Adipocyte (in vitro differentiated cells): ENCODE results near the gene PDE8B.
A peak's percentile ranks its signal among the peaks of the same experiment; 100 is the strongest.

Source experiments
- DNase-seq: peaks from one replicate; pipeline ENCODE4 v3.0.0-alpha.2; 2015; ENCODE audit warnings: low read depth
- H3K27me3 ChIP-seq: replicated peaks from 2 replicates; pipeline ENCODE4 v1.7.0; 2013; ENCODE audit warnings: mild to moderate bottlenecking, low read length, moderate library complexity; ENCODE audit not compliant: control insufficient read depth, insufficient read depth
- H3K36me3 ChIP-seq: 2 replicates; pipeline ENCODE4 v1.7.0; 2013; ENCODE audit warnings: low read length, mild to moderate bottlenecking, moderate library complexity; ENCODE audit not compliant: control insufficient read depth, insufficient read depth, severe bottlenecking
- H3K4me1 ChIP-seq: 2 replicates; pipeline ENCODE4 v1.7.0; 2013; ENCODE audit warnings: mild to moderate bottlenecking, low read length, moderate library complexity; ENCODE audit not compliant: control insufficient read depth, insufficient read depth
- H3K4me3 ChIP-seq: 2 replicates; pipeline ENCODE4 v1.7.0; 2013; ENCODE audit warnings: mild to moderate bottlenecking, low read length, moderate library complexity
- H3K9ac ChIP-seq: 2 replicates; pipeline ENCODE4 v1.7.0; 2013; ENCODE audit warnings: mild to moderate bottlenecking, low read length, moderate library complexity
- H3K9me3 ChIP-seq: 2 replicates; pipeline ENCODE4 v1.7.0; 2013; ENCODE audit warnings: mild to moderate bottlenecking, low read length, moderate library complexity; ENCODE audit not compliant: control insufficient read depth

The PDE8B gene

DNA sequence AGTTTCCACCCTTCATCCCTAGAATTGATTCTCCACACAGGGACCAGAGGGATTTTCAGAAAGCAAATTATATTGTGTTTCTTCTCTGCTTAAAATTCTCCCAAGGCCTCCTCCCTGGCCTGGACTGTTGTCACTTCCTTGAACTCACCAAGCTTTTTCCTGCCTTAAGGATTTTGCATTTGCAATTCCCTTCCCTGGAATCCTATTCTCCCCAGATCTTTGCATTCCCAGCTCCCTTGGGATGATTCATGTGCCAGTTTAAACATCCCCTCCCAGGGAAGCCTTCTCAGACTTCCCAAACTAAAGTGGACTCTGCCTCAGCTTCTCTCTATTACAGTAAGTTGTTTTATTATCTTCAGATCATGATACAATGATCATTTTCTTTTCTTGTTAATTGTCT is 35.2 kb upstream of the PDE8B start:
- Histone ChIP-seq H3K36me3 (no peaks in the 10 kb centered on the region), H3K4me3 (no peak overlapping the region), H3K9ac (no peak overlapping the region), H3K27me3 (peaks cover 8% of the 10 kb centered on the region), H3K9me3 (no peaks in the 10 kb centered on the region), H3K4me1 (peaks cover 10% of the 10 kb centered on the region)
- no peak for DNase-seq

DNA sequence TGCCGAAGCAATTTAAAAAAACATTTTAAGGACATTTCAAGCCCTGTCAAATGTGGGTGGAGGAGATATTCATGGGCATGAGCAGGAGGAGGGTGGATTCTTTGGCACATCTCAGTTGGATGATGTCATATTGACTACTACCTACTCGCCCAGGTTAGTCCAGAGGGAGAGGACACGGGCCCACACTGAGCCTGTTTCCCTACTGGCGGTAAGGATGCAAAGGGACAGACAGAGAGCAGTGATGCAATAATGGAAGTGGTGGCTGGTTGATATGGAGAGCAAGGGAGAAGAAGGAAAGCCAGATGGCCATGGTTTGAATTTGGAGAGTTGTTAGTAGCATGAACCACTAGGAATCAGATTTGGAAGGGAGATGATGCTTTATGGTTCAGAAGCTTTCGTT is 34.1 kb upstream of the PDE8B start:
- H3K9ac ChIP-seq = no peak overlapping the region
- no peaks in the 10 kb centered on the region for H3K36me3 ChIP-seq
- no peak overlapping the region for H3K4me3 ChIP-seq
- H3K9me3 ChIP-seq = no peaks in the 10 kb centered on the region
- H3K27me3 ChIP-seq = peaks cover 12% of the 10 kb centered on the region
- no peak for DNase-seq
- peaks cover 13% of the 10 kb centered on the region for H3K4me1 ChIP-seq

DNA sequence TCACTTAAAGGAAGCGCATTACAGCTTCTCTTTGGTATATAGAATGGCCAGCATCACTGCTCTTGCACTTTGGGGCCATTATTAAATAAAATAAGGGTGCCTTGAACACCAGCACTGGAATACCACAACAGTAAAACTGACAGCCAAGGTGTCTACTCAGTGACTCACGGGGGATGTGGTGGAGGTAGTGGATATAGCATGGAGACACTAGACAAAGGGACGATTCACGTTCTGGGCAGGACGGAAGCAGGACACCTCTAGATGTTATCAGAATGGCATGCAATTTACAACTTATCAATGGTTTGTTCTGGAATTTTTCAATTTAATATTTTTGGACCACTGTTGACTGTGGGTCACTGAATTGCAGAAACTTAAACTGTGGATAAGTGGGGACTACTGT is 32.9 kb upstream of the PDE8B start:
- H3K36me3 ChIP-seq = no peaks in the 10 kb centered on the region
- H3K27me3 ChIP-seq = peaks cover 22% of the 10 kb centered on the region
- no peak overlapping the region for H3K4me3 ChIP-seq
- H3K9ac ChIP-seq = no peak overlapping the region
- no peak for DNase-seq
- no peaks in the 10 kb centered on the region for H3K9me3 ChIP-seq
- peaks cover 13% of the 10 kb centered on the region for H3K4me1 ChIP-seq

DNA sequence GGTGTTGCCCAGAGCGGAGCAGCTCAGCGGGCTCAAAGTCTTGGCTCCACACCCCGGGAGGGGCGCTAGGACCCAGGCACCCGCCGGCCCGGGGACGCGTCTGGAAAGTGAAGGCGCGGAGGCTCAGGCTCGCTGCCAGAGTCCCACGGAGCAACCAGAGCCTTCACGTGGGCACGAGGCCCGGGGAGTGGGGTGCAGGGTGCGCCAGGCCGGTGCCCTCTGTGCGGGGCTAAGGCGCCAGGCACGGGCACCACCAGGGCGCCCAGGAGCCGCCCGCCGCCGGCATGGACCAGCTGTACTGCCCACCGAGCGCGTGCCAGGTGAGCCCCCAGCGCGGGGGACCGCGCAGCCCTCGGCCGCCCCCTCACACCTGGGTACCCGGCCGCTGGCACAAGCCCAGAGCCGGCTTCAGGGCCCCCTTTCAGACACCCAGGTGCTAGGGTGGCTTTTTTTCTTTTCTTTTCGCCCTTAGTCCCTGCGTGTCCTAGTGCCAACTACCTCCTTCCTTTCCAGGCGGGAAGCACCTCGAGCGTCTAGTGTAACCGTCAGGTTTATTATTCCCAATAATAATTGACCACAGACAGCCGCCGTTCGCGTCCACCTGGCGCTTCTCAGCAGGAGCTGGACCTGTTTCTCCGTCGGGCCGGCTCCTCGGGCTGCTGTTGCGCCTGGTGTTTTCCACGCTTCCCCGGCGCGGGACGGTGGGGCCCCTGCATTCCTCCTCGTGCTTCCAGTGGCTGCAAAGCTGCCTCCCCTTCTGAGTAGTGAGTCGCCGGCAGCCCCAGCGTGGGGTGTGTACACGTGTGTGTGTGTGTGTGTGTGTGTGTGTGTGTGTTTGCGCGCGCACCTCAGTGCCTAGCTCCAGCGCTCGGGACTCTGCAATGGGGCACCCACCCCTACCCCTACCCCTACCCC is 30.1 kb upstream of the PDE8B start:
- peak; percentile 30 for DNase-seq
- no peak overlapping the region for H3K9ac ChIP-seq
- no peaks in the 10 kb centered on the region for H3K36me3 ChIP-seq
- peaks cover 8% of the 10 kb centered on the region for H3K4me1 ChIP-seq
- H3K9me3 ChIP-seq = no peaks in the 10 kb centered on the region
- H3K27me3 ChIP-seq = peaks cover 25% of the 10 kb centered on the region
- H3K4me3 ChIP-seq = peak overlapping the region; percentile 66

DNA sequence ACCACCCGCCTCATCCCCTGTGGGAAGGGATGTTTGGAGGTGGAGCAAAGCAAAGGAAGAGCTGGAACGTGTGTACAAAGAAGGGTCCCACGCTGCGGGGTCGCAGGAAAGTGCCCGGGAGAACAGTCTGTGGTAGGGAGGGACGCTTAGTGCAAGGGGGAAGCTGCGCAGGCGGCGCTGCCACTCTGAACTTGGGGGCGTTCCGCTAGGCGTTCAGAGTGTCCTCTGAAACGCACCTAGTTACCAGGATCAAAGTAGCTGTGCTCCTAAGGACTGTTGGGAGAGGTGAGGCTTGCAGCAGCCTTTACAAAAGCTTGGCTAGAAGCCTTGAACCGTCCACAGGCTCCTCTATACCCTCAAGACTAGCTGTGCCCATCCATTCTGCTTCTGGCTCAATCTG is 29.3 kb upstream of the PDE8B start:
- no peak for DNase-seq
- Histone ChIP-seq H3K27me3 (peaks cover 25% of the 10 kb centered on the region), H3K4me1 (peaks cover 8% of the 10 kb centered on the region), H3K9ac (no peak overlapping the region), H3K4me3 (no peak overlapping the region), H3K9me3 (no peaks in the 10 kb centered on the region), H3K36me3 (no peaks in the 10 kb centered on the region)

DNA sequence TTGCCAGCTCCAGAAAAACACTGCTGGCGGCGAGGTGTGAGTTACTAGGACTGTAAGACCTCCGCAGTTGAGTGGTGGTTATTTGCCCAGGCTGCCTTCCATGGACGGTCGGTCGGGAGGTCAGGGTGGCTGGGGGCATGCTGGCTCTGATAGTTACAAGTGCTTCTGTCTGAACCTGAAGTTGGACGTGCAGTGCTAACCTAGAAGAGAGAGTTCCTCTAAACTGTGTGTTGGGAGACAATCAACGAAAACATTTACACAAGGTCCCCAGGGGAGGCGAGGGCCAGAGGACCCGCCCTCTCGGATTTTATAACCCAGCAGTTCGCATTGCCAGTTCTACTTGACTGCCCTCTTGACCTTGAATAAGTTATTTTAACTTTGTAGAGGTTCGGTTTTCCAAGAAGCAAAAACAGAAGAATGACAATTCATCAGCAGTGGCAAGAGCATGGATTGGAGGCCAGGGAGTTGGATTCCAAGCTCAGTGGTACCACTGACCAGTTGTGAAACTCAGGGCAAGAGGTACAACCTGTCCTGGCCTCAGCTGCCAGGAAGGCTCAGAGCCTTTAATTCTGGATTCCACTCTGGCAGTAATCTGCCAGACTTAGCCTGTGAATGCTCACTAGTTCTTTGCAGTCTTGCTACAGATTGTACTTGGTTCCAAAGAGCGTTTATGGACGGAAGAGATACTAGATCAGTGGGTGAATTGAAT is 28.7 kb upstream of the PDE8B start:
- H3K27me3 ChIP-seq = peaks cover 25% of the 10 kb centered on the region
- no peaks in the 10 kb centered on the region for H3K9me3 ChIP-seq
- H3K4me3 ChIP-seq = no peak overlapping the region
- H3K36me3 ChIP-seq = no peaks in the 10 kb centered on the region
- H3K9ac ChIP-seq = no peak overlapping the region
- H3K4me1 ChIP-seq = peaks cover 8% of the 10 kb centered on the region
- DNase-seq = no peak

DNA sequence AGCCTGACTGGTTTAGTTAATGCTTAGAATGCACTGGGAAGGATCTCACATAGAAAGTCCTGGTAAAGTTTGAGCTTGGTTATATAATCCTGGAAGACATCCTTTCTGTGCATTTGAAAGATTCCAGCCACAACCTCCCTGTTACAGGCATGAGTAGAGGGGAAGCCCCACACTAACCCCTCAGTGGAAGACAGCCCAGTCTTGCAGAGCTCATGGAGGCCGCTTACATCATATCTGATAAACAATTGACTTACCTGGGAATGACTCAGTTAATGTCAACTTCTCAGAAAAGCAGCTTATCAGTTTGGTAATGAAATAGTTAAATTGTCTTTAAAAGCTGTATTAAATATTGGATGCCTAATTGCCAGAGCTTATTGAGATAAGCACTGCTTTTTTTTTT is 28.1 kb upstream of the PDE8B start:
- Histone ChIP-seq H3K4me1 (peaks cover 8% of the 10 kb centered on the region), H3K36me3 (no peaks in the 10 kb centered on the region), H3K9me3 (no peaks in the 10 kb centered on the region), H3K9ac (no peak overlapping the region), H3K4me3 (no peak overlapping the region), H3K27me3 (peaks cover 25% of the 10 kb centered on the region)
- DNase-seq = no peak

DNA sequence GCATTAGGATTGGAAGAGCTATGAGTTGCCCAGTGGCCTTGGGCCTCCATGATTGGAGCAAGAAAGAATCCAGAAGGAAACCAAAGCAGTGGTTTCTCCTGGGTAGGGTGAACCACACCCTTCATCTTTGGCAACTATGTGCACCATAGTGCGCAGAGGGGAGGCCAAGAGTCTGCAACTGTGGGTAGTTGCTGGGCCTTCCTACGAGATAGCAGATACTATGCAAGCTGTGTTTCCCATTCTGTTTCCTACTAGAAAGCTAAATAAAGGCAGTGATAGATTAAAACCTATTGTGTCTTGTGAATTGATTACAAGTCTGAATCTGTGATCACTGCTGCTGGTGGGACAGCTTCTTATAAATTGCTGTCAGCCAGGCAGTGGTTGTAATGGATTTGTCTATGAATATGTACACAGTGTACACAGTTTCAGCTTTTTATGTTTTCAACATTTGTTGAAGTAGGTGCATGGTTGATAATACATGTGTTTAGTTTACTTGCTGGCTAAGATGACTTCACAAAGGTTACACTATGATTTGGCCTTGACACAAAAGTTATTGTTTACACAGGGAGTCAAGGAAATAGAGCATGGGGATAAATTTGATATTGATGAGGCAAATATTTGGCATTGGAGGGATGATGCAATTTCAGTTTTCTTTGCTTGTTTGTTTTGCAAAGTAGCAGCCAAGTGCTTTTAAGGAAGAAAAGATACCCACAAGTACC is 23.7 kb upstream of the PDE8B start:
- Histone ChIP-seq H3K36me3 (no peaks in the 10 kb centered on the region), H3K9ac (no peak overlapping the region), H3K9me3 (no peaks in the 10 kb centered on the region), H3K4me3 (no peak overlapping the region), H3K4me1 (no peaks in the 10 kb centered on the region), H3K27me3 (peaks cover 15% of the 10 kb centered on the region)
- DNase-seq = no peak

DNA sequence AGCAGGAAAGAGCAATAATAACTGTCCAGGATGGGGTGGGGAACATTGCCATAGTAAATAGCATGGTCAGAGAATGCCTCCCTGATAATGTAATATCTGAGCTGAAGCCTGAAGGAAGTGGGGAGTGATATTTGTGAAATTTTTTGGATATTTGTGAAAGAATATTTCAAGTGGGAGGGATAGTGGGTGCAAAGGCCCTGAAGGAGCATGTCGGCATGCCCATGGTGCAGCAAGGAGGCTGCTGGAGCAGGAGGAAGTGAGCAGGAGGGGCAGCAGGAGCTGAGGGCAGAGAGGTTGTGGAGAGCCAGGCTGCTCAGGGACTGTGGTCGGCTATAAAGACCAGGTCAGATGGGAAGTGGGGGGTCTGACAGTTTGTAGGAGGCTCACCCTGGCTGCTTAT is 21.1 kb upstream of the PDE8B start:
- H3K4me1 ChIP-seq = no peaks in the 10 kb centered on the region
- no peaks in the 10 kb centered on the region for H3K36me3 ChIP-seq
- no peak overlapping the region for H3K4me3 ChIP-seq
- H3K27me3 ChIP-seq = peaks cover 6% of the 10 kb centered on the region
- no peak for DNase-seq
- no peak overlapping the region for H3K9ac ChIP-seq
- H3K9me3 ChIP-seq = peaks cover 3% of the 10 kb centered on the region

DNA sequence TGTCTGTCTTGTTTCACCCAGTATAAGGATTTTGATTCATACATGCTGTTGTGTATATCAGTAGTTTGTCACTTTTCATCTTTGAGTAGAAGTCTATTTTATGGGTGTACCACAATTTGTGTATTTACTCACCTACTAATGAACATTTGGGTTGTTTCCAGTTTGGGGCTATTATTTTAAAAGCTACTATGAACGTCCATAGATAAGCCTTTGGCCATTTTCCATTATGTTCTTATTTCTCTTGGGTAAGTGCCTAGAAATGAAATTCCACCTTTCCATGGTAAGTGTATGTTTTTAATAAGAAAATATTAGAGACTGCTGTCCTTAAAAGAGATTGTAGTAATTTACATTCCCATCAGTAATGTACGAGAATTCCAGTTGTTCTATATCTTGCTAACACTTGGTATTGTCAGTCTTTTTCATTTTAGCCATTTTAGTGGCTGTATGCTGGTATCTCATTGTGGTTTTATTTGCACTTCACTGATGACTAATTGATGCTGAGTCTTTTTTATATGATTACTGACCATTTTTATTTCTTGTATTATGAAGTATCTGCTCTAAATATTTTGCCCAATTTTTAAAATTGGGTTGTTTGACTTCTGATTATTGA is 17.9 kb upstream of the PDE8B start:
- Histone ChIP-seq H3K4me1 (no peaks in the 10 kb centered on the region), H3K36me3 (no peaks in the 10 kb centered on the region), H3K9me3 (peaks cover 3% of the 10 kb centered on the region), H3K4me3 (no peak overlapping the region), H3K9ac (no peak overlapping the region), H3K27me3 (peaks cover 6% of the 10 kb centered on the region)
- DNase-seq = no peak

DNA sequence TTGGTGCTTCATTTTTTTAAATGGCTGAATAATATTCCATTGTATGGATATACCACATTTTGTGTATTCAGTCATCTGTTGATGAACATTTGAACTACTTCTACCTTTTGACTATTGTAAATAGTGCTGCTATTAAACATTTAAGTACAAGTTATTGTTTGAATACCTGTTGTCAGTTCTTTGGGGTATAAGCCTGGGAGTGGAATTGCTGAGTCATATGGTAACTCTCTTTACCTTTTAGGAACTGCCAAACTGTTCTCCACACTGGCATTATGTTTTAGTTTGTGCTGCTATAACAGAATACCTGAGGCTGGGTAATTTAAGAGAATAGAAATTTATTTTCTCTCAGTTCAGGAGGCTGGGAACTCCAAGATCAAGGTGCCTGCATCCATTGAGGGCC is 15.7 kb upstream of the PDE8B start:
- no peak overlapping the region for H3K4me3 ChIP-seq
- H3K9ac ChIP-seq = no peak overlapping the region
- no peak for DNase-seq
- H3K4me1 ChIP-seq = no peaks in the 10 kb centered on the region
- H3K9me3 ChIP-seq = peaks cover 11% of the 10 kb centered on the region
- H3K27me3 ChIP-seq = no peaks in the 10 kb centered on the region
- no peaks in the 10 kb centered on the region for H3K36me3 ChIP-seq
